ENCODE results near the gene IQGAP2. TPM values are rescaled to one million over a fixed set of nuclear protein-coding genes. Genes with fewer than 3 reads are reported as not detected.
A peak's percentile ranks its signal among the peaks of the same experiment; 100 is the strongest.

The IQGAP2 gene
- total and polyA plus RNA-seq, 2 donors (not counting 1 experiment from before 2014, with no cell fraction given), result 8.1 to 15.0 TPM

DNA sequence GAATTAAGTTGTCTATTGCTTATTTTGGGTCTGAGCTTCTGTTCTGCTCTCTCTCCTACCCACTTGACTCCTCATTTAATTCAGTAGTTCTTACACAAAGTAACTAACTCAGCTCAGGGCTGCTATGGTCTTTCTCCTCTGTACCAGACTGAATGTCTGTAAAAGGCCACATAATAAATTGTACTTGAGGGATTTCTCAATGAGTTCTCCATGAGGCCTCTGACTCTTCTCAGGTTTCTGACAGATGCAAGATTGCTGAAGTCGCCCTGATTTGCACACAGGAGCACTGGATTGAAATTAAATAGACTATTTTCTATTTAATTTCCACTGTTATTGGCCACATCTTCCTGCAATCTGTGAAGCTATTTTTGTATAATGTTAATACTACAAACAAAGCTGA lies 2.9 kb downstream of the IQGAP2 start:
- TF ChIP-seq, protein P1, sequence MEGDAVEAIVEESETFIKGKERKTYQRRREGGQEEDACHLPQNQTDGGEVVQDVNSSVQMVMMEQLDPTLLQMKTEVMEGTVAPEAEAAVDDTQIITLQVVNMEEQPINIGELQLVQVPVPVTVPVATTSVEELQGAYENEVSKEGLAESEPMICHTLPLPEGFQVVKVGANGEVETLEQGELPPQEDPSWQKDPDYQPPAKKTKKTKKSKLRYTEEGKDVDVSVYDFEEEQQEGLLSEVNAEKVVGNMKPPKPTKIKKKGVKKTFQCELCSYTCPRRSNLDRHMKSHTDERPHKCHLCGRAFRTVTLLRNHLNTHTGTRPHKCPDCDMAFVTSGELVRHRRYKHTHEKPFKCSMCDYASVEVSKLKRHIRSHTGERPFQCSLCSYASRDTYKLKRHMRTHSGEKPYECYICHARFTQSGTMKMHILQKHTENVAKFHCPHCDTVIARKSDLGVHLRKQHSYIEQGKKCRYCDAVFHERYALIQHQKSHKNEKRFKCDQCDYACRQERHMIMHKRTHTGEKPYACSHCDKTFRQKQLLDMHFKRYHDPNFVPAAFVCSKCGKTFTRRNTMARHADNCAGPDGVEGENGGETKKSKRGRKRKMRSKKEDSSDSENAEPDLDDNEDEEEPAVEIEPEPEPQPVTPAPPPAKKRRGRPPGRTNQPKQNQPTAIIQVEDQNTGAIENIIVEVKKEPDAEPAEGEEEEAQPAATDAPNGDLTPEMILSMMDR (IDR thresholded peaks at IDR 0.05), result no peak
- no peak for TF ChIP-seq EZH2 (IDR thresholded peaks at IDR 0.05; ENCODE audit: borderline replicate concordance, insufficient read depth, low read depth, low read length, poor library complexity, severe bottlenecking)
- Histone ChIP-seq H3K4me2 (replicated peaks; ENCODE audit: low read depth, low read length, poor library complexity, severe bottlenecking) (no peak overlapping the region), H3K9ac (ENCODE audit: low read length) (no peak overlapping the region), H3K36me3 (replicated peaks in 1 of 2; ENCODE audit: control extremely low read depth in 1 of 2, control insufficient read depth in 1 of 2, extremely low read depth in 1 of 2, insufficient read depth in 2 of 2, low read length in 1 of 2) (peaks cover 0 to 2% of the 10 kb centered on the region in 2 experiments), H3K79me2 (ENCODE audit: control insufficient read depth, insufficient read depth, low read length) (peaks cover 27% of the 10 kb centered on the region), H3K4me3 (ENCODE audit: control extremely low read depth in 1 of 5, extremely low read depth in 1 of 5, insufficient read depth in 1 of 5, low read depth in 2 of 5, low read length in 4 of 5) (no peak overlapping the region), H3K9me3 (ENCODE audit: control extremely low read depth in 1 of 3, control insufficient read depth in 2 of 3, insufficient read depth in 1 of 3, low read length in 2 of 3) (peaks cover 0 to 2% (median 0%) of the 10 kb centered on the region in 3 donors), H2AFZ (ENCODE audit: insufficient read depth, low read depth, low read length, poor library complexity, severe bottlenecking) (no peak overlapping the region), H3K4me1 (ENCODE audit: control insufficient read depth in 2 of 2, insufficient read depth in 2 of 2, low read length in 2 of 2) (peaks cover 20 to 41% of the 10 kb centered on the region in 2 donors), H3K27ac (ENCODE audit: low read length in 2 of 2) (peak overlapping the region in 1 of 2 donors; percentile 96), H3K27me3 (replicated peaks in 1 of 4; ENCODE audit: control extremely low read depth in 1 of 4, control insufficient read depth in 3 of 4, insufficient read depth in 4 of 4, low read length in 3 of 4) (peaks cover 0 to under 1% (median 0%) of the 10 kb centered on the region in 4 experiments), H4K20me1 (ENCODE audit: control insufficient read depth, insufficient read depth, low read length, poor library complexity, severe bottlenecking) (no peaks in the 10 kb centered on the region)
- ATAC-seq (ENCODE audit: low read depth), result no peak
- intact Hi-C loops (cut with micrococcal nuclease), result loop anchor here (10.0 kb wide), 1 partner anchor 891 kb away; the partner anchor contains the start of genes CERT1 and POLK
- WGBS (ENCODE audit: insufficient coverage), result no CpG with 5 or more reads among the region's 1 CpG
- no peak for DNase-seq
- ChIA-PET POLR2A (no interaction called here), CTCF (no interaction called here)
- Mint-ChIP-seq H3K4me1 (peaks cover 46% of the 10 kb centered on the region), H3K27ac (peak overlapping the region; percentile 46), H3K9me3 (ENCODE audit: insufficient read depth) (no peaks in the 10 kb centered on the region), H3K27me3 (no peaks in the 10 kb centered on the region), H3K4me3 (no peak overlapping the region)

DNA sequence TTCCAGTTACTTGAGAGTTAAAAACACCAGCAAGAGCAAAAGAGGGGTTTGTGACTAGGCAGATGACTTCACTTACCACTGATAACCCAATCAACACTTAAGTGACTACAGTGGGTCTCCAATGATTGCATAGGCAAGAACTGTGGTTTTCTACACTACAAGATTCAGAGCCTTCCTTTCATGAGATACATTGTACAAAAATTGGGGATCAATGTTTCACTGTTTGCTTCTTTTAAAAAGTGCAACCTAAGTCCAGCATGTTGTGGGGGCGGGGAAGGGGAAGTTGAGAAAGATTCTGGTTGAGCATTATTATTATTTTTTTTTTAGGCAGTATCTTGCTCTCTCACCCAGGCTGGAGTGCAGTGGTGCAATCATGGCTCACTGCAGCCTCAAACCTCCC lies 3.6 kb downstream of the IQGAP2 start:
- Mint-ChIP-seq H3K9me3 (ENCODE audit: insufficient read depth) (no peaks in the 10 kb centered on the region), H3K4me1 (peaks cover 40% of the 10 kb centered on the region), H3K4me3 (no peak overlapping the region), H3K27ac (no peak overlapping the region), H3K27me3 (no peaks in the 10 kb centered on the region)
- no peaks in the 10 kb centered on the region for H3K27me3 ChIP-seq (replicated peaks in 1 of 4; ENCODE audit: control extremely low read depth in 1 of 4, control insufficient read depth in 3 of 4, insufficient read depth in 4 of 4, low read length in 3 of 4)
- DNase-seq (no peak), ATAC-seq (ENCODE audit: low read depth) (no peak)
- H3K4me1 ChIP-seq (ENCODE audit: control insufficient read depth in 2 of 2, insufficient read depth in 2 of 2, low read length in 2 of 2), result peaks cover 13 to 34% of the 10 kb centered on the region in 2 donors
- TF ChIP-seq EZH2 (IDR thresholded peaks at IDR 0.05; ENCODE audit: borderline replicate concordance, insufficient read depth, low read depth, low read length, poor library complexity, severe bottlenecking), result no peak
- TF ChIP-seq, protein P1 (IDR thresholded peaks at IDR 0.05), result no peak
- WGBS (ENCODE audit: insufficient coverage), result no CpG with 5 or more reads among the region's 1 CpG
- H3K27ac ChIP-seq (ENCODE audit: low read length in 2 of 2), result no peak overlapping the region
- no peak overlapping the region for H2AFZ ChIP-seq (ENCODE audit: insufficient read depth, low read depth, low read length, poor library complexity, severe bottlenecking)
- peaks cover 0 to 2% (median 0%) of the 10 kb centered on the region in 3 donors for H3K9me3 ChIP-seq (ENCODE audit: control extremely low read depth in 1 of 3, control insufficient read depth in 2 of 3, insufficient read depth in 1 of 3, low read length in 2 of 3)
- no peak overlapping the region for H3K4me2 ChIP-seq (replicated peaks; ENCODE audit: low read depth, low read length, poor library complexity, severe bottlenecking)
- H3K9ac ChIP-seq (ENCODE audit: low read length), result no peak overlapping the region
- ChIA-PET CTCF (interaction anchor here (1.1 kb wide), 1 partner anchor 27 kb away, joined by 3 read pairs; no protein-coding TSS in a partner anchor), POLR2A (no interaction called here)
- peaks cover 0 to 2% of the 10 kb centered on the region in 2 experiments for H3K36me3 ChIP-seq (replicated peaks in 1 of 2; ENCODE audit: control extremely low read depth in 1 of 2, control insufficient read depth in 1 of 2, extremely low read depth in 1 of 2, insufficient read depth in 2 of 2, low read length in 1 of 2)
- no peaks in the 10 kb centered on the region for H4K20me1 ChIP-seq (ENCODE audit: control insufficient read depth, insufficient read depth, low read length, poor library complexity, severe bottlenecking)
- intact Hi-C loops (cut with micrococcal nuclease), result loop anchor here (10.0 kb wide), 1 partner anchor 892 kb away; the partner anchor contains the start of genes CERT1 and POLK
- no peak overlapping the region for H3K4me3 ChIP-seq (ENCODE audit: control extremely low read depth in 1 of 5, extremely low read depth in 1 of 5, insufficient read depth in 1 of 5, low read depth in 2 of 5, low read length in 4 of 5)
- H3K79me2 ChIP-seq (ENCODE audit: control insufficient read depth, insufficient read depth, low read length), result peaks cover 32% of the 10 kb centered on the region
